DMS153 (cell line): ENCODE data around the gene BRINP2.

Experiments used
- DNase-seq: peaks from one replicate; lab custom pipeline; 2025; lab: John Stamatoyannopoulos, UW

BRINP2 gene

GRCh38 chr1:177165069-177165439 lies 5.7 kb upstream of the BRINP2 start:
- no peak for DNase-seq

GRCh38 chr1:177171536-177172123 lies 872 bp downstream of the BRINP2 start:
- DNase-seq = no peak

- DNase-seq = no peak
These were observed 1.5 kb downstream of the BRINP2 start for GRCh38 chr1:177172272-177172671.

GRCh38 chr1:177172866-177173265 lies 2.1 kb downstream of the BRINP2 start:
- no peak for DNase-seq

GRCh38 chr1:177173976-177174375 lies 3.2 kb downstream of the BRINP2 start:
- no peak for DNase-seq

- no peak for DNase-seq
These were observed 4.3 kb downstream of the BRINP2 start for GRCh38 chr1:177174921-177175634.

GRCh38 chr1:177181280-177181630 lies 10.5 kb downstream of the BRINP2 start:
- DNase-seq = no peak

GRCh38 chr1:177181631-177182291 lies 11.0 kb downstream of the BRINP2 start:
- peak; percentile 46 for DNase-seq

GRCh38 chr1:177183836-177184235 lies 13.1 kb downstream of the BRINP2 start:
- DNase-seq = no peak

GRCh38 chr1:177185209-177185608 lies 14.5 kb downstream of the BRINP2 start:
- no peak for DNase-seq

- DNase-seq = no peak
These were observed 15.9 kb downstream of the BRINP2 start for GRCh38 chr1:177186639-177187038.

- DNase-seq = no peak
These were observed 19.7 kb downstream of the BRINP2 start for GRCh38 chr1:177190308-177190970.

- DNase-seq = no peak
These were observed 27.5 kb downstream of the BRINP2 start for GRCh38 chr1:177198243-177198642.

- DNase-seq = no peak
These were observed 29.5 kb downstream of the BRINP2 start for GRCh38 chr1:177200290-177200689.

- peak; percentile 37 for DNase-seq
These were observed 36.1 kb downstream of the BRINP2 start for GRCh38 chr1:177206831-177207355.

- DNase-seq = no peak
These were observed 38.2 kb downstream of the BRINP2 start for GRCh38 chr1:177208920-177209319.

GRCh38 chr1:177209357-177209756 lies 38.6 kb downstream of the BRINP2 start:
- DNase-seq = peak; percentile 91

GRCh38 chr1:177210071-177210470 lies 39.3 kb downstream of the BRINP2 start:
- no peak for DNase-seq

- no peak for DNase-seq
These were observed 40.5 kb downstream of the BRINP2 start for GRCh38 chr1:177211231-177211630.

- no peak for DNase-seq
These were observed 45.9 kb downstream of the BRINP2 start for GRCh38 chr1:177216587-177217202.

GRCh38 chr1:177219554-177220458 lies 49.0 kb downstream of the BRINP2 start:
- DNase-seq = no peak
